GM18520 (cell line): ENCODE data around the gene TMEM151B.

Source experiments
- ATAC-seq: cut with Tn5 transposase; IDR thresholded peaks from one replicate; pipeline ENCODE4 v1.9.1; 2021; ENCODE audit not compliant: unreplicated experiment

TMEM151B gene

GRCh38 chr6:44263354-44264100 is 6.7 kb upstream of the TMEM151B start:
- ATAC-seq: no peak

GRCh38 chr6:44264154-44265006 is 5.9 kb upstream of the TMEM151B start:
- no peak for ATAC-seq

- ATAC-seq: peak; percentile 37
Observed at GRCh38 chr6:44265007-44265721, 5.1 kb upstream of the TMEM151B start, which contains the start of gene NFKBIE. Gene NFKBIE, minus strand, starts transcription at chr6:44265551. Its CDS starts 205 bp downstream, at chr6:44265346.

GRCh38 chr6:44265722-44266233 is 4.5 kb upstream of the TMEM151B start:
- no peak for ATAC-seq

GRCh38 chr6:44266347-44266746 is 3.9 kb upstream of the TMEM151B start:
- ATAC-seq: no peak

GRCh38 chr6:44267252-44267651 is 3.0 kb upstream of the TMEM151B start:
- no peak for ATAC-seq

GRCh38 chr6:44268095-44268628 is 2.1 kb upstream of the TMEM151B start:
- ATAC-seq: no peak

- no peak for ATAC-seq
Observed at GRCh38 chr6:44269178-44269920, 901 bp upstream of the TMEM151B start.

- no peak for ATAC-seq
Observed at GRCh38 chr6:44270526-44271405, 516 bp downstream of the TMEM151B start.

- no peak for ATAC-seq
Observed at GRCh38 chr6:44271406-44271723, 1.1 kb downstream of the TMEM151B start.

- no peak for ATAC-seq
Observed at GRCh38 chr6:44271914-44272313, 1.7 kb downstream of the TMEM151B start.

- no peak for ATAC-seq
Observed at GRCh38 chr6:44272529-44272928, 2.3 kb downstream of the TMEM151B start.

- no peak for ATAC-seq
Observed at GRCh38 chr6:44272999-44273566, 2.8 kb downstream of the TMEM151B start.

GRCh38 chr6:44273617-44274016 is 3.4 kb downstream of the TMEM151B start:
- no peak for ATAC-seq

GRCh38 chr6:44275271-44275748 is 5.1 kb downstream of the TMEM151B start:
- ATAC-seq: no peak

GRCh38 chr6:44275749-44276648 is 5.7 kb downstream of the TMEM151B start:
- ATAC-seq: no peak

- no peak for ATAC-seq
Observed at GRCh38 chr6:44276667-44277640, 6.7 kb downstream of the TMEM151B start.
